Smooth muscle cell of the coronary artery (primary cell): ENCODE data around the gene ZBED5. TPM values are rescaled to one million over a fixed set of nuclear protein-coding genes. Genes with fewer than 3 reads are reported as not detected.

Experiments
- total RNA-seq: library from RNA; depleted of rRNA; stranded (reverse); fragments of >200 nt; gene quantifications from 2 replicates; pipeline ENCODE4 v1.2.3, GENCODE V29; 2014; ENCODE audit warnings: low replicate concordance

The ZBED5 gene
- total RNA-seq: 12.0 and 19.2 TPM in 2 replicates

DNA sequence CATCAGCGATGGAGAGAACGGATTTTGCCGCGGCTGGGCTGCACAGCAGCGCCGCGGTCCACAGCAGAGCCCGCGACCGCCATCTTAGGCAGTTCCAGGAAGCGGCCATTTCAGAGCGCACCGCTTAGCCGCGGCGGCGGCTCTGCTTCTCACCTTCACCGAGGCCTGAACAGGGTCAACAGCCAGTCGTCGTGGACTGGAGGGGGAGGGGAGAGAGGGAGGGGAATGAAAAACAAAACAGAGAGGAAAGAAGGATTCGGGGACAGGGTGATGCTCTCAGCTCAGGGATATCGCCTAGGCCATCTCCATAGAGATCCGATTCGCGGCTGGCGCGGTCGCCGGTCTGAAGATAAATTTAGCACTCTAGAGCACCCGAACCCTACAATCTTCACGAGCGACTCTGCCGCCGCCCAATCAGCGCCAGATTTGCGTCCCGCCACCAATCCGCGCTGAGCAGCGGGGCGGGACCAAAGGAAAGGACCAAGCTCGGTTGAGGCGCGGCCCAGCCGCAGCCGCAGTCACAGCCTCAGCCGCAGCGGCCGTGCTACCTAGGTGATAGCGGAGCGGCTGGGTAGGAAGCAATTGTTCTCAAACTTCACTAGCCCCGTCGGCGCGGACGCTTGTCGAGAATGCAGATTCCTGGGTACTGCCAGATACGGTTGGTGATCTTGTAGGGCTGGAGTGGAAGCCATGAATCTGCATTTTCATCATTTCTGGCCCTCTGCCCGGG lies at the start of gene ZBED5:
Gene ZBED5, minus strand, starts transcription at position 345 of the 730 bp plus-strand sequence. CDS start 3,108 bp downstream, outside the sequence.

DNA sequence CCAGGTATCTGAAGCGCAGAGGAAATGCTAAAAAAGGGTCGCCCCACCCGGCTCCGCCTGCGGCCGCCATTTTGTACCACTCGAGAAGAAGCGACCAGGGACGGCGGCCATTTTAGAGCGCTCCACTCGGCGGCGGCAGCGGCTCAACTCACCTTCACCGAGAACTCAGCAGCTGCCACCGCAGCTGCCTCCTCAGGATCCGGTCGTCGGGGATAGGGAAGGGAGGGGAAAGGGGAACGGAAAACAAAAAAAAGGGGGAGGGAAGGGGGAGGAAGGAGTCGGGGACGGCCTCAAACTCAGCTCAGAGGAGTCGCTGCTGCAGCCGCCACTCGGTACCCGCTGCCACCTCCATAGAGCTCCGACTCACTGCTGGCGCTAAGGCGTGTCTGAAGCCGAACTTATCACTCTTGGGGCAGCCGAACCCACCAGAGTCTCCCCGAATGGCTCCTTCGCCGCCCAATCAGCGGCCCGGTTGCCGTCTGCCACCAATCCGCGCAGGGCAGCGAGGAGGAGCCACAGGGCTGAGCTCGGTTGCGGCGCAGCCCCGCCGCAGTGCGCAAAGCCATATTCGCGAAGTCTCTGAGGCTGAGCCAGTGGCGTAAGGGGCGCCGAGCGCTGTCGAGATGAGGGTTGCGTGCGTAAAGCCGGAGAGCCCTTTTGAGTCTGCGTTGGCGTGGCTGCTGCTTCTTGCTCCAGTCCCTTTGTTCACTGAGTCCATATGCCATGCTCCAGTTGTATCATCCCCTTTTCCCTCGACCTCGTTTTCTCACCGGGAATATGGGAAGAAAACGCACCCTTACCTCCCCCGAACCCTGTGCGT lies 49.1 kb downstream of the ZBED5 start, which contains the start of gene EIF4G2:
Gene EIF4G2, minus strand, starts transcription at position 374 of the 820 bp plus-strand sequence.

Other genes with a start within 250 kb of the ZBED5 start
- 3.6 and 4.8 TPM in 2 replicates for gene IRAG1, start 164.3 kb downstream of the ZBED5 start, total RNA-seq
- 12.9 and 21.3 TPM in 2 replicates for gene CTR9, start 106.8 kb downstream of the ZBED5 start, total RNA-seq
- gene EIF4G2, start 49.1 kb downstream of the ZBED5 start, total RNA-seq: 622 and 640 TPM in 2 replicates